Measurements from ENCODE around the gene SKA2. TPM values are rescaled to one million over a fixed set of nuclear protein-coding genes. Genes with fewer than 3 reads are reported as not detected.
"Not testable (repeated sequence)": the region's sequence is repeated elsewhere in the genome, so short reads cannot be mapped to it uniquely, and the experiment has no call there.

SKA2 gene
- total and polyA plus RNA-seq, 2 donors (not counting 1 experiment from before 2014, with no cell fraction given), result 2.9 to 10.3 TPM

GRCh38 chr17:59093702-59094231 lies 61.2 kb downstream of the SKA2 start:
- Mint-ChIP-seq H3K4me3 (no peak overlapping the region), H3K9me3 (ENCODE audit: insufficient read depth) (no peaks in the 10 kb centered on the region), H3K4me1 (peaks cover 7% of the 10 kb centered on the region), H3K27me3 (no peaks in the 10 kb centered on the region), H3K27ac (no peak overlapping the region)
- no peaks in the 10 kb centered on the region for H3K9me3 ChIP-seq (ENCODE audit: control extremely low read depth in 1 of 3, control insufficient read depth in 2 of 3, insufficient read depth in 1 of 3, low read length in 2 of 3)
- 39% methylated on average over 3 of the region's 8 CpGs for WGBS (ENCODE audit: insufficient coverage)
- no peak overlapping the region for H2AFZ ChIP-seq (ENCODE audit: insufficient read depth, low read depth, low read length, poor library complexity, severe bottlenecking)
- H3K9ac ChIP-seq (ENCODE audit: low read length), result no peak overlapping the region
- no peak overlapping the region for H3K27ac ChIP-seq (ENCODE audit: low read length in 2 of 2)
- no peaks in the 10 kb centered on the region for H3K27me3 ChIP-seq (replicated peaks in 1 of 4; ENCODE audit: control extremely low read depth in 1 of 4, control insufficient read depth in 3 of 4, insufficient read depth in 4 of 4, low read length in 3 of 4)
- CTCF ChIA-PET, result no interaction called here
- POLR2A ChIA-PET, result no interaction called here
- no peaks in the 10 kb centered on the region for H4K20me1 ChIP-seq (ENCODE audit: control insufficient read depth, insufficient read depth, low read length, poor library complexity, severe bottlenecking)
- no peak overlapping the region for H3K4me3 ChIP-seq (ENCODE audit: control extremely low read depth in 1 of 5, extremely low read depth in 1 of 5, insufficient read depth in 1 of 5, low read depth in 2 of 5, low read length in 4 of 5)
- peaks cover 51% of the 10 kb centered on the region for H3K79me2 ChIP-seq (ENCODE audit: control insufficient read depth, insufficient read depth, low read length)
- no peak for DNase-seq
- intact Hi-C loops (cut with micrococcal nuclease), result loop anchor here (2.0 kb wide), 1 partner anchor 23 kb away; no protein-coding TSS in a partner anchor
- TF ChIP-seq CTCF (IDR thresholded peaks at IDR 0.05) (no peak), EZH2 (IDR thresholded peaks at IDR 0.05; ENCODE audit: borderline replicate concordance, insufficient read depth, low read depth, low read length, poor library complexity, severe bottlenecking) (no peak)
- ATAC-seq (ENCODE audit: low read depth), result no peak
- H3K36me3 ChIP-seq (replicated peaks in 1 of 2; ENCODE audit: control extremely low read depth in 1 of 2, control insufficient read depth in 1 of 2, extremely low read depth in 1 of 2, insufficient read depth in 2 of 2, low read length in 1 of 2), result peaks cover 4 to 17% of the 10 kb centered on the region in 2 experiments
- peaks cover 0 to 6% of the 10 kb centered on the region in 2 donors for H3K4me1 ChIP-seq (ENCODE audit: control insufficient read depth in 2 of 2, insufficient read depth in 2 of 2, low read length in 2 of 2)
- no peak overlapping the region for H3K4me2 ChIP-seq (replicated peaks; ENCODE audit: low read depth, low read length, poor library complexity, severe bottlenecking)

GRCh38 chr17:59093145-59093701 lies 61.8 kb downstream of the SKA2 start:
- peaks cover 4 to 18% of the 10 kb centered on the region in 2 experiments for H3K36me3 ChIP-seq (replicated peaks in 1 of 2; ENCODE audit: control extremely low read depth in 1 of 2, control insufficient read depth in 1 of 2, extremely low read depth in 1 of 2, insufficient read depth in 2 of 2, low read length in 1 of 2)
- H3K27me3 ChIP-seq (replicated peaks in 1 of 4; ENCODE audit: control extremely low read depth in 1 of 4, control insufficient read depth in 3 of 4, insufficient read depth in 4 of 4, low read length in 3 of 4), result no peaks in the 10 kb centered on the region
- ATAC-seq (ENCODE audit: low read depth), result no peak
- Mint-ChIP-seq H3K4me3 (no peak overlapping the region), H3K27me3 (no peaks in the 10 kb centered on the region), H3K4me1 (peaks cover 7% of the 10 kb centered on the region), H3K9me3 (ENCODE audit: insufficient read depth) (no peaks in the 10 kb centered on the region), H3K27ac (no peak overlapping the region)
- no peak for DNase-seq
- H3K4me1 ChIP-seq (ENCODE audit: control insufficient read depth in 2 of 2, insufficient read depth in 2 of 2, low read length in 2 of 2), result peaks cover 0 to 6% of the 10 kb centered on the region in 2 donors
- no peak overlapping the region for H3K4me3 ChIP-seq (ENCODE audit: control extremely low read depth in 1 of 5, extremely low read depth in 1 of 5, insufficient read depth in 1 of 5, low read depth in 2 of 5, low read length in 4 of 5)
- 82% methylated on average over 1 of the region's 4 CpGs for WGBS (ENCODE audit: insufficient coverage)
- H3K9me3 ChIP-seq (ENCODE audit: control extremely low read depth in 1 of 3, control insufficient read depth in 2 of 3, insufficient read depth in 1 of 3, low read length in 2 of 3), result no peaks in the 10 kb centered on the region
- no peak overlapping the region for H3K4me2 ChIP-seq (replicated peaks; ENCODE audit: low read depth, low read length, poor library complexity, severe bottlenecking)
- no peak overlapping the region for H3K9ac ChIP-seq (ENCODE audit: low read length)
- POLR2A ChIA-PET, result no interaction called here
- CTCF ChIA-PET, result no interaction called here
- TF ChIP-seq CTCF (IDR thresholded peaks at IDR 0.05), result no peak
- TF ChIP-seq EZH2 (IDR thresholded peaks at IDR 0.05; ENCODE audit: borderline replicate concordance, insufficient read depth, low read depth, low read length, poor library complexity, severe bottlenecking), result no peak
- H3K79me2 ChIP-seq (ENCODE audit: control insufficient read depth, insufficient read depth, low read length), result peaks cover 50% of the 10 kb centered on the region
- intact Hi-C loops (cut with micrococcal nuclease), result no loop called here
- no peak overlapping the region for H2AFZ ChIP-seq (ENCODE audit: insufficient read depth, low read depth, low read length, poor library complexity, severe bottlenecking)
- H4K20me1 ChIP-seq (ENCODE audit: control insufficient read depth, insufficient read depth, low read length, poor library complexity, severe bottlenecking), result no peaks in the 10 kb centered on the region
- no peak overlapping the region for H3K27ac ChIP-seq (ENCODE audit: low read length in 2 of 2)

- H3K27me3 ChIP-seq (replicated peaks in 1 of 4; ENCODE audit: control extremely low read depth in 1 of 4, control insufficient read depth in 3 of 4, insufficient read depth in 4 of 4, low read length in 3 of 4); DNase-seq; H3K4me3 Mint-ChIP-seq; ATAC-seq (ENCODE audit: low read depth); H3K9me3 Mint-ChIP-seq (ENCODE audit: insufficient read depth); H3K27ac Mint-ChIP-seq; intact Hi-C loops (cut with micrococcal nuclease); H3K27ac ChIP-seq (ENCODE audit: low read length in 2 of 2); POLR2A ChIA-PET; H3K9ac ChIP-seq (ENCODE audit: low read length); H2AFZ ChIP-seq (ENCODE audit: insufficient read depth, low read depth, low read length, poor library complexity, severe bottlenecking); H3K27me3 Mint-ChIP-seq; H3K4me2 ChIP-seq (replicated peaks; ENCODE audit: low read depth, low read length, poor library complexity, severe bottlenecking); H3K4me1 ChIP-seq (ENCODE audit: control insufficient read depth in 2 of 2, insufficient read depth in 2 of 2, low read length in 2 of 2); H3K4me3 ChIP-seq (ENCODE audit: control extremely low read depth in 1 of 5, extremely low read depth in 1 of 5, insufficient read depth in 1 of 5, low read depth in 2 of 5, low read length in 4 of 5); H3K9me3 ChIP-seq (ENCODE audit: control extremely low read depth in 1 of 3, control insufficient read depth in 2 of 3, insufficient read depth in 1 of 3, low read length in 2 of 3); H3K4me1 Mint-ChIP-seq; H4K20me1 ChIP-seq (ENCODE audit: control insufficient read depth, insufficient read depth, low read length, poor library complexity, severe bottlenecking): not testable (repeated sequence)
- CTCF ChIA-PET, result interaction anchor here (0.6 kb wide), 1 partner anchor 463 kb away, joined by 3 read pairs; no protein-coding TSS in a partner anchor
- WGBS (ENCODE audit: insufficient coverage), result 95% methylated on average over 3 of the region's 12 CpGs
- Histone ChIP-seq H3K36me3 (replicated peaks in 1 of 2; ENCODE audit: control extremely low read depth in 1 of 2, control insufficient read depth in 1 of 2, extremely low read depth in 1 of 2, insufficient read depth in 2 of 2, low read length in 1 of 2) (peaks cover 4 to 25% of the 10 kb centered on the region in 2 experiments), H3K79me2 (ENCODE audit: control insufficient read depth, insufficient read depth, low read length) (peaks cover 37% of the 10 kb centered on the region)
These were observed 64.4 kb downstream of the SKA2 start for GRCh38 chr17:59090593-59090992.
